Loucy (cell line): ENCODE data around the gene ZNF319.

Experiments
- H2AFZ ChIP-seq: fragments of 200-600 bp; sonication (generic); 2 replicates; pipeline ENCODE4 v1.6.0; 2016; ENCODE audit warnings: antibody characterized with exemption, mild to moderate bottlenecking, low read length, moderate library complexity
- H3F3A ChIP-seq: fragments of 200-600 bp; 2 replicates; pipeline ENCODE4 v1.6.0; 2016; ENCODE audit warnings: antibody characterized with exemption, low read depth, mild to moderate bottlenecking
- H3K27me3 ChIP-seq: fragments of 200-600 bp; sonication (generic); 2 replicates; pipeline ENCODE4 v1.6.1; 2014; ENCODE audit warnings: low read length, mild to moderate bottlenecking; ENCODE audit not compliant: insufficient read depth, poor library complexity, severe bottlenecking
- H3K36me3 ChIP-seq: fragments of 200-600 bp; sonication (generic); 2 replicates; pipeline ENCODE4 v1.6.1; 2016; ENCODE audit warnings: low read length; ENCODE audit not compliant: insufficient read depth
- H3K4me1 ChIP-seq: fragments of 200-600 bp; sonication (generic); 2 replicates; pipeline ENCODE4 v1.5.1; 2014; ENCODE audit warnings: low read length, mild to moderate bottlenecking; ENCODE audit not compliant: insufficient read depth, poor library complexity, severe bottlenecking
- H3K4me2 ChIP-seq: fragments of 200-600 bp; sonication (generic); 2 replicates; pipeline ENCODE4 v1.6.0; 2014; ENCODE audit warnings: antibody characterized with exemption, low read length, low read depth, mild to moderate bottlenecking; ENCODE audit not compliant: poor library complexity, severe bottlenecking
- H3K4me3 ChIP-seq: fragments of 200-600 bp; sonication (generic); 2 replicates; pipeline ENCODE4 v1.5.1; 2014; ENCODE audit warnings: low read length, mild to moderate bottlenecking, mixed read lengths; ENCODE audit not compliant: poor library complexity, severe bottlenecking
- H3K79me2 ChIP-seq: fragments of 200-600 bp; sonication (generic); 2 replicates; pipeline ENCODE4 v1.6.1; 2014; ENCODE audit warnings: low read length; ENCODE audit not compliant: insufficient read depth
- H3K9ac ChIP-seq: fragments of 200-600 bp; sonication (generic); 2 replicates; pipeline ENCODE4 v1.6.0; 2014; ENCODE audit warnings: mild to moderate bottlenecking, low read depth, low read length, moderate library complexity; ENCODE audit not compliant: poor library complexity, severe bottlenecking
- H3K9me2 ChIP-seq: fragments of 200-600 bp; sonication (generic); replicated peaks from 2 replicates; pipeline ENCODE4 v1.6.1; 2016; ENCODE audit warnings: low read depth, low read length, mixed read lengths
- H3K9me3 ChIP-seq: fragments of 200-600 bp; sonication (generic); 2 replicates; pipeline ENCODE4 v1.6.1; 2014; ENCODE audit warnings: mild to moderate bottlenecking, antibody characterized with exemption, low read length, low read depth; ENCODE audit not compliant: insufficient read depth
- H4K20me1 ChIP-seq: fragments of 200-600 bp; sonication (generic); 2 replicates; pipeline ENCODE4 v1.6.0; 2014; ENCODE audit warnings: antibody characterized with exemption, low read length, mild to moderate bottlenecking; ENCODE audit not compliant: insufficient read depth, poor library complexity, severe bottlenecking
- EZH2phosphoT487 ChIP-seq: fragments of 200-600 bp; IDR thresholded peaks from 2 replicates; pipeline ENCODE4 v1.6.1; 2018; ENCODE audit warnings: antibody characterized with exemption, mild to moderate bottlenecking, moderate library complexity, borderline replicate concordance
- TF ChIP-seq, protein P1 (sequence below): fragments of 200-600 bp; sonication (generic); conservative IDR thresholded peaks from 2 replicates; pipeline ENCODE4 v1.5.1; 2014; ENCODE audit warnings: mild to moderate bottlenecking, antibody characterized with exemption, low read length

Gene ZNF319

DNA sequence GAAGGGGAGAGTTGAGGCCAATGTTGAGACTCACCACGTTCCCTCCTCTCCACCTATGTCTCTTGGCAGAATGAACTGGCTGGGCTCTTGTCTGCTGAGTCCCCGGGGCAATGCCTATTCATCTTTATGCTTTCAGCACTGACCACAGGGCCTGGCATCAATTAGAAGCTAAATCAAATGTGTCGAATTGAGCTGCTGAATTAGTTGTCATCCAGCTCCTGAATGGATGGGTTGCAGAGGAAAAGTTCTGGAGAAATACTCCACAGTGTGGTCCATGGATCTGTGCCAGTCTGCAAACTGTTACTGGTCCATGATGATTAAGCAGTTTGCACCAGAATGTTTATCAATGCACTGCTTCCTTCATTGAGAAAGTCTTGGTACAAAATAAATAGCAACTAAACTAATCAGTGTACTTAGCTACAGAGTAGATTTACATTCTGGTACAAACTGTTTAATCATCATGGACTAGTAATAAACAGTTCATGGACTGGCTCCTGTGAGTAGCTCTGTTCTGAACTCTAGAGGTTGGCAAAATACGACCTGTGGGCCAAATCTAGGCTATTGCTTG, 34.2 kb downstream of the ZNF319 start:
- TF ChIP-seq EZH2phosphoT487 = no peak
- TF ChIP-seq, protein P1, sequence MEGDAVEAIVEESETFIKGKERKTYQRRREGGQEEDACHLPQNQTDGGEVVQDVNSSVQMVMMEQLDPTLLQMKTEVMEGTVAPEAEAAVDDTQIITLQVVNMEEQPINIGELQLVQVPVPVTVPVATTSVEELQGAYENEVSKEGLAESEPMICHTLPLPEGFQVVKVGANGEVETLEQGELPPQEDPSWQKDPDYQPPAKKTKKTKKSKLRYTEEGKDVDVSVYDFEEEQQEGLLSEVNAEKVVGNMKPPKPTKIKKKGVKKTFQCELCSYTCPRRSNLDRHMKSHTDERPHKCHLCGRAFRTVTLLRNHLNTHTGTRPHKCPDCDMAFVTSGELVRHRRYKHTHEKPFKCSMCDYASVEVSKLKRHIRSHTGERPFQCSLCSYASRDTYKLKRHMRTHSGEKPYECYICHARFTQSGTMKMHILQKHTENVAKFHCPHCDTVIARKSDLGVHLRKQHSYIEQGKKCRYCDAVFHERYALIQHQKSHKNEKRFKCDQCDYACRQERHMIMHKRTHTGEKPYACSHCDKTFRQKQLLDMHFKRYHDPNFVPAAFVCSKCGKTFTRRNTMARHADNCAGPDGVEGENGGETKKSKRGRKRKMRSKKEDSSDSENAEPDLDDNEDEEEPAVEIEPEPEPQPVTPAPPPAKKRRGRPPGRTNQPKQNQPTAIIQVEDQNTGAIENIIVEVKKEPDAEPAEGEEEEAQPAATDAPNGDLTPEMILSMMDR = no peak
- H3K4me2 ChIP-seq = no peak overlapping the region

DNA sequence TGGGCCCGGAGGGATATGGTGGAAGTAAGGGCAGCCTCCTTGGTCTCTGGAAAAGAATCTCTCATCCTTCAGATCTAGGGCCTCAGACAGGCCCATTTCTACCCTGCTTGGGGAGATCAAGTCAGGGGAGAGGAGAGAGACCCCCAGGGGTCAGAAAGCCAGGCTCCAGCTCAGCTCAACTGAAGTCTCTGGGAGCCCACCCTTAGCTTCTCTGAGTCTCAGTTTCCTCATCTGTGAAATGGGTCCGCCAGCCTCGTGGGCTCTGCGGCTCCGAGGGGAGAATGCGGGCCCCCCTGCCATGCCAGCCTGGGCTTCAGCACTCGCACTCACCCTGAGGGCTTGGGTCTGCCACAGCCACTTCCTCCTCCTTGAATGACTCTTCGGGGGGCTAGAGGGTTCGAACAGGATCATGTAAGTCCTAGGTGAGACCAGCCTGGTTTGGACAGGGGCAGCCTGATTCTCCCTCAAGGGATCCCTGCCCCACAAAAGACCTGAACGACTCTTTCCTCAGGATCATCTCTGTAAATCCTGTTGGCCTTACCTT, 36.2 kb downstream of the ZNF319 start:
- TF ChIP-seq, protein P1 = no peak
- no peak for TF ChIP-seq EZH2phosphoT487
- H3K4me2 ChIP-seq = no peak overlapping the region

More for the DNA sequence above, 34.2 kb downstream of the ZNF319 start:
- Histone ChIP-seq H2AFZ (no peak overlapping the region), H3K4me1 (peaks cover 6% of the 10 kb centered on the region), H3K9me2 (no peaks in the 10 kb centered on the region), H4K20me1 (no peaks in the 10 kb centered on the region), H3K9me3 (no peaks in the 10 kb centered on the region), H3F3A (no peaks in the 10 kb centered on the region), H3K27me3 (no peaks in the 10 kb centered on the region), H3K36me3 (no peaks in the 10 kb centered on the region), H3K4me3 (no peak overlapping the region), H3K9ac (no peak overlapping the region), H3K79me2 (no peaks in the 10 kb centered on the region)

DNA sequence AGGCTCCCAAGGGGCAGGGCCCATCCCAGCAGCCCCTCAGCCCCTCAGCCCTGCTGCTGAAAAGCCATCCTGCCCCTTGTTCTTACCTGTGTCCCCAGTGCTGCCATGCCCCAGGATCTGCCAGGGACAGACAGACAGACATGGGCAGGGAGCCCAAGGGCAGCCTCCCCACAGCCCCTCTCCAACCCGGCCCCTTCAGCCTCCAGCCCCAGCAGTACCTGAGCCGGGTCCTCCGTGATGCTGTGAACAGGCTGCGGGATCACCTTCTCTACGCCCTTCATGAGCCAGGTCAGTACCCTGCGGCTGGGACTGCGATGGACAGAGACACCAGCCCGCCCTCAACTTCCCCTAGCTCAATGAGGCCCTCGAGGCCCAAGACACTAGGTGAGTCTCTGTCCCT, 37.7 kb downstream of the ZNF319 start:
- H3F3A ChIP-seq = no peaks in the 10 kb centered on the region
- H3K4me3 ChIP-seq = no peak overlapping the region
- TF ChIP-seq EZH2phosphoT487 = no peak
- TF ChIP-seq, protein P1 = no peak
- H3K9me3 ChIP-seq = no peaks in the 10 kb centered on the region
- no peak overlapping the region for H3K4me2 ChIP-seq
- H3K36me3 ChIP-seq = no peaks in the 10 kb centered on the region
- H3K4me1 ChIP-seq = no peaks in the 10 kb centered on the region
- H3K9me2 ChIP-seq = no peaks in the 10 kb centered on the region
- no peak overlapping the region for H2AFZ ChIP-seq
- no peak overlapping the region for H3K9ac ChIP-seq
- no peaks in the 10 kb centered on the region for H3K27me3 ChIP-seq
- no peaks in the 10 kb centered on the region for H3K79me2 ChIP-seq
- H4K20me1 ChIP-seq = no peaks in the 10 kb centered on the region

More for the DNA sequence above, 36.2 kb downstream of the ZNF319 start:
- no peaks in the 10 kb centered on the region for H4K20me1 ChIP-seq
- H3K9me3 ChIP-seq = no peaks in the 10 kb centered on the region
- H3K36me3 ChIP-seq = no peaks in the 10 kb centered on the region
- H3K4me3 ChIP-seq = no peak overlapping the region
- no peaks in the 10 kb centered on the region for H3F3A ChIP-seq
- no peak overlapping the region for H2AFZ ChIP-seq
- H3K9ac ChIP-seq = no peak overlapping the region
- H3K79me2 ChIP-seq = no peaks in the 10 kb centered on the region
- no peaks in the 10 kb centered on the region for H3K9me2 ChIP-seq
- H3K27me3 ChIP-seq = no peaks in the 10 kb centered on the region
- no peaks in the 10 kb centered on the region for H3K4me1 ChIP-seq
